TTC549 (cell line): ENCODE measurements around the gene NRARP.

Experiments
- FAIRE-seq: peaks from 2 replicates; lab custom pipeline; 2012; peaks lifted over from hg19 to GRCh38; lab: Jason Lieb, UNC

NRARP gene

DNA sequence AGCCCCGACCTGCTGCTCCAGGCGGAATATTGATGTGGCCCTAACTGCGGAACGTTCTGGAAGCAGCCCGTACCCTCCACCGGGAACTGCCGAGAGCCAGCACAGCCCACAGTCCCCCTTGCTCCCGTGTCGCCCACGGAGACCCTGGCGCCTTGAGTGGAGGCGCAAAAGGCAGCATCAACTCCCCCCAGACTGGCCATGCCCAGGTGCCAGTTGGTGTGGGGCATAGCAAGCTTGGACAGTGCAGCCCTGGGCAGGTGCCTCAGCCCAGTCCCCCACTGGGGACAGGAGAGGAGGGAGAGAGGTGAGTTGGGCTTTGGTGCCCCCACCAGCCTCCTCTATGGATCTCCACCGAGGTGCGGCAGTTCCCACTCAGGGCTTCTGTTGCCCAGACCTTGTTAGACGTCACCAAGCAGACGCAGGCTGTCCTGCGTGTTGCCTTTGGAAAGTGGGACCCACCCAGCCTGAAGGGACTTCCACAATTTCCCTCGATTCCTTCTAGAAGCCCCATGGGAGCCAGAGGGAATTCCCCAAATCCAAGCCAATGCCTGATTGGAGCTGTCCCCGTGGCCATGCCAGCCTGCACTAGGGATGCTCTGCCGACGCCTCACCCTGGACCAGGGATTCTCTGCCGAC lies 19.8 kb upstream of the NRARP start:
- FAIRE-seq: no peak

DNA sequence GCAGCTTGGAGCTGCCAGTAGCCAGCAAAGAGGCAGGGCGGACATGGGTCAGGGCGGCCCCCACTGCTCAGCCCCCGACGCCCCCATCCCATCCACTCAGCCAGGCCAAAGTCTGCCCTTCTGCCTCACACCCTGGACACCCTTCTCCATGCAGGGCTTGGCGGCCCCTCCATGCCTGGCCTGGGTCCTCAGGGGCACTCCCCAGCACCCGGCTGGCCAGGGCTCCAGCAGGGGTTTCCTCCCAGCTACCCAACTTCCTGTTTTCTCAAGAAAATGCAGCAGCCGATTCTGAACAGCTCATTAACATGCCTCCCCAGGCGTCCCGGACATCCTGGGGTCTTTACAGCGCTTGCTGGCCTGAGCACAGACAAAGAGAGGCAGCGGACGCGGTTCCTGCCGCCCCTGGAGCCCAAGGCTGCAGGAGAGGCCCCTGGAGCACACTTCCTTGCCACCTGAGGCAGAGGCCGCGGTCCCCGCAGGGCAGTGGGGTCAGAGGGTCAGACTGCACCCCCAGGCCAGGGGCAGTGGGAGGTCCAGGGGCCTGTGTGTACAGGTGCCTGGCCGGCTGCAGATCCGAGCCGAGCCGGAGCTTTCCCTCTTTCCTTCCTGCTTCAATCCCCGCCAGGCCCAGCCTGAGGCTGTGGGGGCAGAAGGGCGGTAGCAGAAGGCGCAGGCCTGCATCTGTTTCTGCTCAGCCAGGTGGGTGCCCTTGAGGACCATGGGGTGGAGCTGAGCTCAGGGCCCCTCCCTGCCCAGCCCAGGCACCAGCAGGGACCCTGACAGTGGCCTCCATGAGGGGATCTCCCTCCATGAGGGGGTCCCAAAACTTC lies 18.7 kb upstream of the NRARP start:
- no peak for FAIRE-seq

DNA sequence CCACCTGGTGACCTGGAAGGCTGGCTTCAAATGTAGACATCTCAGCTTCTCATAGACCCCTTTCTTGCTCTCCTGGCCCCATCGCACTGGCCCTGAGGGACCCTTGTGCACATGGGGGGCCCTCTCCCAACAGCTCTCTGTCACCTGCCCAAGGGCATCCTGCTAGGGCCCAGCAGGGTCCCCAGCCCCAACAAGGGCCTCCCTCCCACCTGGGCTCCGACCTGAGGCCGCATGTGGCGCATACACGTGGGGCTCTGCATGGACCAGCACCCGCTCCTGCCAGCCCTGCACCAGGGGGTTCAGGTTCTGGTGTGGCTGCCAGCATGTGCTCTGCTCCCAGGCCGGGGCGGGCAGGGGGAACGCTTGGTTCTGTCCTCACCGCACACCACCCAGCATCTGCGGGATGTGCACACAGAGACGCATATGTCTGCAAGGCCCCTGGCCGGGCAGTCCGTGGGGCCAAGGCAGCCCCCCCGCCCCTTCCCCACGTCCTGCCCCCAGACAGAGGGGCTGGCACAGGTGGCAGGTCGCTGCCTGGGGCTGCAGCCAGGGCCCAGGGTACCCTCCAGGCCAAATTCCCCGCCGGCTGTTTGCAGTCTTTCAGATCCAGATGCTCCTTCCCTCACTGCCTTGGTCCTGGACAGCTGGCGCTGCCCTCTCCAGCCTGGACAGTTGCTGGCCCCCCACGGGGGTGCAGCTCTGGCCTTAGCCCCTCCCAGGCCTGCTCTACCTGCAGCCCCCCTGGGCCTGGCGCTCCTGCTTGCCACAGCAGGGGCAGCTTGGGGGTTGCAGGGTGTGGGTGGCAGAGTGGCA lies 17.9 kb upstream of the NRARP start:
- FAIRE-seq: no peak

DNA sequence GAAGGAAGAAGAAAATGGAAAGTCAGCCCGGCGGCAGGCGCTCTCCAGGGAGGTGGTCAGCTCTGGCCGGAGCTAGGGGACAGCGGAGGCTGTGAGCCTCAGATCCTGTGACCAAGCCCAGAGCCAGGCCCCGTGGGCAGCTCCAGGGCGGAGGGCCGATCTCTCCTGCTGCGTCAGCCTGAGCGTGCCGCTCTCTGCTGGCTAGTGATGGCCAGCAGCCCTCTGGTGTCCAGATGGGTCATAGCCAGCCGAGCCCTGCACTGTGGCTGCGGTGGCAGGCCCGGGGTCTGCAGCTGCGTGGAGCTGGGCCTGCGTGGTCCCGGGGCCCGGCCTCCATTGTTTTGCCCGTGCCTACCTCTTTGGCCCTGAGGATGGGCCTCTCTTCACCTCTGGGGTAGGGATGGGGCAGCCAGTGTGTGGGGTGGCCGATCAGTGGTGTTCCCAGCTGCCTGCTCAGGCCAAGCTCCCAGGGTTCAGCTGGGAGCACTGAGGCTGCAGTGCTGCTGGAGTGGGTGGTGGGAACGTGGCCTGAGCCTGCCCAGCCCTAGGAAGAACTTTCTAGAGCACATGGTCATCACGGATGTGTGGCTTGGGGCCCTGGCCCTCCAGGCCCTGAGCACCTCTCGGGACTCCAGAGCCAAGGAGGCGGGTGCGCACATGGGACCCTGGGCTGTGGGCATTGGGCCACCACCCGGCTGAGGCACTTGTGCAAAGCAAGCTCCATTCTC lies 17.1 kb upstream of the NRARP start:
- no peak for FAIRE-seq

DNA sequence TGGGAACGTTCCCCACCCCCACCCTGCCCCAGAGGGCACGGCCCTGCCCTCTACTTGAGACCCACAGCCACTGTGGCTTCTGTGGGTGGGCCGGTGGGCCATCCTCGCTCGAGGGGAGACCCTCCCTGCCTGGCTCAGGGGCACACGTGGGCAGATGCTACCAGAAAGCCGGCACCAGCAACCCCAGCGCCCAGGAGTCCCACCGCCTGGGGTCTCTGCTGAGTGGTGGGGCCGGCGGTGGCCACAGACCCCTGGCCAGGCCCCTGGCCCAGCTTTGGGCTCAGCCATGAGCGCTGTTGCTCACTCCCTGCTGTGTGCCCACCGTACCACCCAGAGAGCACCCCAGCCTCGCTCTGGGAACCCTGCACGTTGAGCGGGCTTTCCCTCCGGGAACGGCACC lies 16.5 kb upstream of the NRARP start:
- FAIRE-seq: no peak

DNA sequence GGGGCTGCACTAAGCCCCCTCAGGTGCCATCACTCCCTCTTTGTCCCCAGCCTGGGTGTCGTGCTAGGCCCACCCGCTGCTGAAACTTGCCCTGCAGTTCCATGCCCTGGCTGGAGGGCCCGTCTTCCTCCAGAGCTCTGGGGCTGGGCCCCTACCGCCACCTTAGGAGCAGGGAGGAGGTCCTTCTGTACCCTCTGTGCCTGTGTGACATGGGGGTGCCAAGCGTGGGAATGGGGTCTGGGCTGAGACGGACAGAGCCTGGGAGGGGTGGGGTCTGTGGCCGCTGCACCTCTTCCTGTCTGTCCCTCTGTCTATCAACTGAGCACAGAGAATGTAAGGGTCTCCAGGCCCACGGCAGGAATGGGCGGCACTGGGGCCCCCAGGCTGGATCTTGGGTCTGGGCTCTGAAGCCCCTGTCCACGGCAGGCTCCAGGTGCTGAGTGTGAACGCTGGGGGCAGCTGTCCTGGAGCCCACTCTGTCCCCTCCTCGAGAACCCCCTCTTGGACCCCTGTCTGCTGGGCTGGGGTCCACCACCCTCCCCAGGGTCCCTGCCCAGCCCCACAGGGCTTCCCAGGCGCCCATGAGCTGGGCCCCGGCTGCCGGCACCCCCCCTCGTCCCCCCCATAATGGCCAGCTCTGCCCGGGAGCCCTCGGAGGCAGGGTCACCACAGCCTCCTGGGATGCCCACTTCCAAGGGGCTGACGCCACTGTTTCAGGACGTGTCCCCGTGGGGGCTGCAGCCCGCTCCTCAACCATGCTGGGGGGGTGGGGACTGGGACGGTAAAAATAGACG lies 15.8 kb upstream of the NRARP start:
- FAIRE-seq: no peak

DNA sequence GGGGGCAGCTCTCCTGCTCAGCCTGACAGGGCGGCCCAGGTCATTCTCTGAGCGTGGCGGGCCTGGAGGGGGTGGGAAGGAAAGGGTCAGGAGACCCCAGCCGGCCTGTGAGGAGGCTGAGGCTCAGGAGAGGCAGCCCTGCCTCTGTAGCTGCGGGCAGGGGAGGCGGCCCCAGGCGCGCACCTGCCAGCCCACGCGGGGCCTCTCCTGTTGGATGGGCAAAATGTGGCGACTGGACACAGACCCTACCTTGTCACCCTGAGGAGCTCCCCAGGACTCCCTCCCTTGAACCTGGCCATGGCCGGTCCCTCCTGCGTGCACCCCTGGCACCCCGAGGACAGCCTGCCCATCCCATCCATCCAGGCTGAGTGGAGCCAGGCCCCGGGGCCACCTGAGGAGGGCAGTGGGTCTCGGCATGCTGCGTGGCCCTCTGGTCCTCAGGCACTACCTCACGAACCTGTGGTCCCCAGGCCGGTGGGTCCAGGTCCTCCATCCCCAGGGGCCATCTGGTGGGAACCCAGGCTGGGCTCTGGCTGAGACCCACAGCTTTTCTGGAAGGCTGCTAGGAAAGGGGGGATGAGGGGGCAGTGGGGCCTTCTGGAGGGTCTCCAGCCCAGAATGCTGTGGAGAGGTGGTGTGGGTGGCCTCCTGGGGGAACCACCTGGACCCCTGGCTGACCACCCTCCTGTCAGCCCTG lies 15.1 kb upstream of the NRARP start:
- FAIRE-seq: no peak

DNA sequence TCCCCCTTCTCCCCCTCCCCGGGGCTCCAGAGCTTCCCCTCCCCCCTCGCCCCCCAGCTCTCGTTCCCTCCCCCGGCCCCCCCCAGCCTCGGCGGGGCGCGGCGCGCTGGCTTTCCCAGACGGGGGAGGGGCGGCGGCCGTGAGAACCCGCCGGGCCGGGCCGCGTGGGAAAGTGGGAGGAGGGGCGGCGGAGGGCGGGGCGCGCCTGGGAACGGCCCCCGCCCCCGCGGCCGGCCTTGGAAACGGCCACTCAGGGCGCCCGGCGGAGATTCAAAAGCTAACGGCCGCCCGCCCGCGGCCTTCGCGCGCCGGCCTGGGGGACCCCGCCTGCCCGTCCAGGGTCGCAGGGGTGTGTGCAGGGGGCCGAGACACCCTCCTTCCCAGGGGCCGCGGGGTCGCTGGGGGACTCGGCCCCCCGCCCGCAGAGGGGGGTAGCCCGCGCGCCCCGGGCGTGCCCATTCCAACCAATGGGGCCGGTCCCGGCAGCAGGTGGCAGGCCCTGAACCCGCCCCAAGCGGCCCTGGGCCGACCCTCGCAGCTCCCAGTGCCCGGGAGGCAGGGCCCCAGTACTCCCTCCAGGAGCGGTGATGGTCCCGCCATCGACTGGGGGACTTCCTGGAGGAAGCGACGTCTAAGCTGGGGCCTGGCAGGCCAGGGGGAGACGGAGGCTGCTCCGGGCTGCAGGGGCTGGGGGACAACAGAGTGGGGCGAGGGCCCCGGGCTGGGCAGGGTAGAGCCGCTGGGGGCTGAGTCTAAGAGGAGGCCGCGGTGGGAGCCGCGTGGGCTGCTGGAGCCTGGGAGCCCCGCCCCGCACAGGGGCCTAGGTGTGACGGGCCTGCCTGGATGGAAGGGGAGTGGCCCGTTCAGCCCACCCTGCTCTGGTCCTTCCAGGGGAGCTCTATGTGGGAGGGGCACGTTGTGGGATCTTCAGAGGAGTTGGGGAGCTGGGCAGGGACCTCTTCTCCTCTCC lies 14.2 kb upstream of the NRARP start:
- no peak for FAIRE-seq

DNA sequence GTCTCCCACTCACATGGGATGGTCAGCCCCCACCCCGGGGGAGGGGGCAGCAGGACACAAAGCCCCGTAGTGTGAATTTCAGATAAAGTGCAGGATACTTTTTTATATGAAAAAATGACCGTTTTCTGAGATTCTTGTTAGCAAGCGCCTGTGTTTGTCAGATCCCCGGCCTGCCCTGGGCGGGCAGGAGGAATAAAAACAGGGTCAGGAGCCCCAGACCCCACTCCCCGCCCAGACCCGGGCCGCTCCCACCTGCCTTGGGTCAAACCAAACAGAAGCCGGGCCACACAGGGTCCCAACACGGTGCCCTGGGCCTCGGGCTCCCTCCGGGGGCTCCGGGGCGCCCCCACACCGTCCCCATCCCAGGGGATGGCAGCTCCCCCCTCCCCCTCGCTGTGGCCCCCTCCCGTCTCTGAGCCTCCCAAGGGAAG lies 13.5 kb upstream of the NRARP start:
- no peak for FAIRE-seq

DNA sequence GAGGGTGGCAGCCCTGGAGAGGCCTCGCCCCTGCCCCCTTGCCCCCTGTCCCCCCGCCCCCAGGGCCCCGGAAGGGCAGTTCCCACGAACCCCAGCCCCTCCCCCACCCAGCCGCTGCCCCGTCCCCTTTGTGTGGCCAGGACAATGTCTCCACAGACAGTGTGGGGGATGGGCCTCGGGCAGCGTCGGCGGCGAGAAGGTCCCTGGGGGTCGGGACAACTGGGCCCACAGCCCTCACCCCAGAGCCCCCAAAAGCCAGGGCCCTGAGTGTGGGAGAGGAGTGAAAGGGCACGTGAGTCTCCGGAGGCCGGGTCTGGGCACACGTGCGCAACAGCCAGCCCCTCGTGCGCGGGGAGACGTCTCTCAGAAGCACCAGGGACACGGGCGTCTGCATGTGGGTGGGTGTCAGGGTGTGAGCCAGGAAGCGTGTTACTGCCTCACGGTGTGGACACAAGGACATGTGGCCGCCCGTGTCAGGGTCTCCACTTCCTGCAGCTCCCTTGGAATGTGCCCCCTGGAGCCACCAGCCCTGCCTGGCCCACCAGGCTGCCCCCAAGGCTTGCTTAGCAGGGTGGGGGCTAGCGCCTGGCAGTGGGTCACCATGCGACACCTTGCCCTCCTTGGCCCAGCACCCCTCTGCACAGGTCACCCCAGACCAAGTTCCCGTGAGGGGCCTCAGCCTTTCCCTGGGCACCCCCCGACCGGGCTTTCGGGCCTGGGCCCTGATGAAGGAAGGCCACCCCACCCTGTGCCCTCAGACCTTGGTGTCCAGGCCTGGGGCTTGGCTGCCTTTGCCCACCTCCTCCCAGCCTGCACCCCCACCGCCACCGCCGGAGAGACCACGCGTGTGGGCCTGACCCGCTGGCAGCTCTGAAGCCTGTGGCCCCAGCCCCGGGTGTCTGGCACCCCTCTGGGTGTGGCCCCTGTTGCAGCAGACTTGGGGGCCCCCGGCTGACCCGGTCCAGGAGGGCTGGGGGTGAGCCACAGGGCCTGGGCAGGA lies 12.8 kb upstream of the NRARP start:
- no peak for FAIRE-seq

DNA sequence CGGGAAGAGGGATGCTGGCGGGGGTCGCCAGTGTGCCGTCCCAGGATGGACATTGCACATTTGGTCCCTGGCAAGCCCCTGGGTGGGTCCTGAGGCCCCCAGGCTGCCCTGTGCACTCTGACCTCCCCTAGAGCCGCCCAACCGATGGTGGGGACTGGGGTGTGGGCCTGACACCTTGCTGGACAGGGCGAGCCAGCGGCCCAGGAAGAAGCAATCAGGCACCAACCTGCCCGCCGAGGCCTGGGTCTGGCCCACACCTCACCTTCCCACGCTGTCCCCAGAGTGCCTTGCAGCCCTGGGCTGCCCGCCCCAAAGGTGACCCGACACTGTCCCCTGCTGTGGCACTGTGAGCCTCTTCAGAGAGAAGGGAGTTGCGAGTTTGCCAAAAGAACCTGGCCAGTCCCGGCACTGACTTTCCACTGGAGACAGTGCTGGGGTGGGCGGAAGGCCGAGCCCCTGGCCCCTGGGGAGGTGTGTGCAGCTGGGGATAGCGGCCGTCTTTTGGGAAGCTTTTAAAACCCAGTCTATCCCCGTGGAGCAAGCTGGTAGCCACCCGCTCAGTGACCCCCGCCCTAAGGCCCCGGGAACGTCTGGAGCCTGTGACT lies 12.0 kb upstream of the NRARP start:
- no peak for FAIRE-seq

DNA sequence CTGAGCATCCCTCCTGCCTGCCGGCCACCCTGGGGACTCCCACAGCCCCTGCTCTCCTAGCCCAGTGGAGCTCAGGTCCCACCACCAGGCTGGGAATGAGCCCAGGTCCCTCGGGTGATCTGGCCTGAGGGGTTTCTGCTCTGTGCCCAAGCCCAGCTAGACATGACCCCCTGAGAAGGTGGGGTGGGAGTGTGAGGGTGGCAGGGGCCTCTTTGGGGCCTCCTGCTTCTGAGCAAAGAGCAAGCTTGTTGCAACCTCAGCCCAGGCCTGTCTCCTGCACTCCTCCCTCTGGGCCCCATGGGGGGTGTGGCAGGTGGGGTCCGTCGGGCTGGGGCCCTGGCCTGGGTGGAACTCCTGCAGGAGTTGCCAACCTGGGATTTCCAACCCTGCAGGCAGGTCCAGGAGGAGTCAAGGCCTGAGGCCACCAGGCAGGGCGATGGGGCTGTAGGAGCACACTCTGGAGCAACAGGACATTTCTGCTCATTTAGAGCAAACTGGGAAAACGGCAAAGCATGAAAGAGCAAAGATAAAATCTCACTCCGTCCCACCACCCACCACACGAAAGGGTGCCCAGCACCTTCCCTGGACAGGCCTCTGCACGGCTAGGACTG lies 11.4 kb upstream of the NRARP start:
- no peak for FAIRE-seq

DNA sequence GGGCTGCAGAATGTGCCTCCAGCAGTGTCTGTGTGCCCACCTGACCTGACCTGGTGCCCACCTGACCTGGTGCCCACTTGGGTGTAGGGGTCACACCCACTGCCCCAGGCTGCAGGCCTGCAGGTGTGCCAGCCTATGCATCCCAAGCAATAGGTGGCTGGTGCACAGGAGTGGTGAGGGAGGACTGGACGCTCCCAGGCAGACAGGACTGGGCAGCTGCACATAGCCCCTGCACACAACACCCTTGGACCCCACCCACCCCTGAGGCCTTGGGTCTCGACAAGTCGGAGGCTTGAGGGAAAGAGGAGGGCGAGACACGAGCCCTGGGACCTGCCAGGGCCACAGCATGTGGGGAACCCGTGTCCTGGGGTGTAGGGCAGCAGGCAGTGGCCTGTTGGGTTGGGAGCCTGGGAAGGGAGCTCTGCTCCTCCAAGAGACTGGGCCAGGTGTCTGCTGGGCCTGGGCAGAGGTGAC lies 10.8 kb upstream of the NRARP start:
- FAIRE-seq: no peak

DNA sequence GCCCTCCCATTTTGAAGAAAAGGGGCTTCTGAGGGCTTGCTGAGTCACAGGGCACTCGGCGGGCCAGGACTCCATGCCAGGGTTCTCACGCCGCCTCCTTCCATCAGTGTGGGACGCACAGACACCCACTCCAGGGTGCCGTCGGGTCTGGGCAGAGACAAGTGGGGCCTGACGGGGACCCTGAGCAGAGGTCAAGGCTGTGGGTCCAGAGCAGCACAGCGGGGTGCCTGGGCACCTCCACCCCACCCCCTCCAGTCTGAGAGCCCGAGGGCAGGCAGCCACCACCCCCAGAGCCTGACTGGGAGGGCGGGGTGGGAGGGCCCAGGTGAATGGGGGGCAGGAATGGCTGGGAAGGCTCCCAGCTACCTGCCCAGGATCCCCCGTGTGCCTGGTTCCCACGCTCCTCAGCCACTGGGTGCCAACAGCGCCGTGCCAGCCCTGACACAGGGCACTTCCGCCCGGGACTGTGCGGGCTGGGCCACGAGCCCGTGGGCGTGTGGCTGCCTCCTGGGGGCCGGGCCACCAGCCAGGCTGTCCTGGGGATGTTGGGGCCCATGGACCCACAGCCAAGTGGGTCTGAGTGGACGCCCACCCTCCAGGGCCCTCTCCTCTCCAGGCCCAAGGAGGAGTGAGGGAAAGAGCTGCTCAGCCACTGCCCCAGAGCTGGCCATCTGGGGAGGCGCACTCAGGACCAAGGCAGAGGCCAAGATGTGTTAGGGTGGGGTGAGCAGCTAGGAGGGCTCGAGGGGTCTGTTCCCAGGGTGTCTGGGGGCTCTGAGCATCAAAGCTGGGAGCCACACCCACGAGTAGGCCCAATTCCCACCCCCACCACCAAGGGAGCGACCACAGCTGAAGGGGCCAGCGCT lies 10.1 kb upstream of the NRARP start:
- no peak for FAIRE-seq

DNA sequence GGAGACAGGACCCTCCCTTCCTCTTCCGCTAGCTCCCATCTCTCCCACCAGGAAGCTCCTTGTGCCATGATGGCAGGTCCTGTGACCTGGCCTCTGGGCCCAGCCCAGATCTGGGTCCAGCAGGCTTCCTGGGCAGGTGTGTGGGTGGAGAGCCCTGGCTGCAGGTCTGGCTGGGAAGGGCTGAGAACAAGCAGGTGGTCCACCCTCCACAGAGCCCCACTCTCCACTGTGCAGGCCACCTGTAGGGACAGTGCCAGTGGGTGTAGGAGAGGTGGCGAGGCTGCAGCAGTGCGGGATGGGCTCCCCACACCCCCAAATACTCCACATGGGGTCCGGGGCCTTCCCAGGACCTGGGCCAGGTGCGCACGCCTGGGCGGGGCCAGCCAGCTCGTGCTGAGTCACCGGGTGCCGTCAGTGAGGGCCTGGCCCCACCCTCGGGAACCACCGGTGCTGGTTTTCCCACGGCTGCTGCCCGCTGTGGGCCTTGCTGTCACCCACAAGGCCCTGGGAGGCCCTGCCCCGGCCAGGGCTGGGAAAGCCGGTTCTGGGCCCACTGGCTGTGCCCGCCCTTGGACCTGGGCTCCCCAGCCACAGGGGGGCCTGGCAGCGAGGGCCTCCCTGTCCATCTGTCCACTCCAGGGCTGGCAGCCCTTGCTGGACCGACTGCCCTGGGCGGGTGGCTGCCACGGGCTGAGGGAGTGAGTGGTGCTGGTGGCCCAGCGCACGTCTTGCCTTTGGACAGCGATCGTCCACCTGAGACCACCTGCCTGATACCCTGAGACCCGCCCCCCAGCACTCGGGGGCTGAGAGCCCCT lies 9.3 kb upstream of the NRARP start:
- FAIRE-seq: no peak
